Stimulated activated CD4-positive, alpha-beta T cell treated with anti-CD3 and anti-CD28 coated beads, Interleukin-2, amount 100 ng/mL, for 48 hours (primary cell): ENCODE data around the gene RAD50.

Experiments
- DNase-seq, 2 donors: peaks; one replicate each; pipeline ENCODE4 v3.0.0-alpha.2; 2020

RAD50 gene

DNA sequence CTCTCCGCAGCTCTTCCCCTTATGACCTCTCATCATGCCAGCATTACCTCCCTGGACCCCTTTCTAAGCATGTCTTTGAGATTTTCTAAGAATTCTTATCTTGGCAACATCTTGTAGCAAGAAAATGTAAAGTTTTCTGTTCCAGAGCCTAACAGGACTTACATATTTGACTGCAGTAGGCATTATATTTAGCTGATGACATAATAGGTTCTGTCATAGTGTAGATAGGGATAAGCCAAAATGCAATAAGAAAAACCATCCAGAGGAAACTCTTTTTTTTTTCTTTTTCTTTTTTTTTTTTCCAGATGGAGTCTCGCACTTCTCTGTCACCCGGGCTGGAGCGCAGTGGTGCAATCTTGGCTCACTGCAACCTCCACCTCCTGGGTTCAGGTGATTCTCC, 80.5 kb downstream of the RAD50 start:
- DNase-seq = no peak

DNA sequence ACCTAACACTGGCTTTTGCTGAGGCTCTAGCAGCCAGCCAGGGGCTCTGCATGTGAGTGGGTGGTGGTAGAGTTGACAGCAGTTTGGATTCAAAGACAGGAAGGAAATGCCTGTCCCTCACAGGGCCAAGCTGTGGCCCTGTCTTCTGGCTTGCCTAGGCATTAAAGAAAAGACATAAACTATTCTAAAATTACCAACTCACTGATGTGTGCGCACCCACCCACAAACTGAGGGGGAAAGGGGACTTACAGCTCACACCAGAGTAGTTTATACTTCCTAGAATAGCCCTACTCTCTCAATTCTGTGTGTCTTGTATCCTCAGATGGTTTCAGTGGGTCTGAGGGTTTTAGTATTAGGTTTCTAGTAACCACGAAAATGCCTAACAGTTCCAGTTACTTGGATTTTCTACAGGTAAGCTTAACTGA, 82.9 kb downstream of the RAD50 start:
- no peak for DNase-seq

DNA sequence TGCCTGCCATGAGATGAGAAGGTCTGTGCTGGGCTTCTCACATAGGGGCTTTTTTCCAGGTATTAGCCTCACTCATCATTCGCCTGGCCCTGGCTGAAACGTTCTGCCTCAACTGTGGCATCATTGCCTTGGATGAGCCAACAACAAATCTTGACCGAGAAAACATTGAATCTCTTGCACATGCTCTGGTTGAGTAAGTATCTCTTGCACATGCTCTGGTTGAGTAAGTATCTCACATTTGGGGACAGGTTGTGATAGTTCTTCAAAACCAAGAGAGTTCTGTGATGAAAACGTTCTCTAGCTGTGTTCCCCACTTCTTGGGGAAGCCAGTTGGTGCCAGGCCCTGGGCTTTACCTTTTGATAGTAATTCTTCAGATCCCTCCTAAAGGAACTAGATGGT, 83.8 kb downstream of the RAD50 start:
- no peak for DNase-seq

DNA sequence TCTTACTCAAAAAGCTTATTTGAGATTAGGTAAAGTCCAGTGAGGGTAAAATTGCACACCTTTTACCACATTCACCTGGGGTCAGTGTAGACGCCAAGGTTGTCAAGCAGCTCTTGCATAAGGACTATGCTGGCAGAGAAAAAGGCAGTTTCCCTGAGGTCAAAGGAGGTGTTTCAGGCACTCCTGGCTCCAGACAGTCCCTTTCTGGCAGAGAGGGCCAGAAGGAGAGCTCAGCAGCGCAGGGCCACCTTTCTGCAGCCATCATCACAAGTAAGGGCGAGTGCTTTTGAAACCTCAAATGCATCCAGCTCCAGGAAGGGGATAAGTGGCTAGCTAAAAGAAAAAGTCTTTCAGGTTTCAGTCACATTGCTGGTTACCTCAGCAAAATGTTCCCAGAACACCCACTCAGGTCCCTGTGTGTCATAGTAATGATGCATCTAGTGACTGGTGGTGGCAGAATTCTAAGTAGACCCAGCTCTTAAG, 84.5 kb downstream of the RAD50 start:
- DNase-seq = no peak

DNA sequence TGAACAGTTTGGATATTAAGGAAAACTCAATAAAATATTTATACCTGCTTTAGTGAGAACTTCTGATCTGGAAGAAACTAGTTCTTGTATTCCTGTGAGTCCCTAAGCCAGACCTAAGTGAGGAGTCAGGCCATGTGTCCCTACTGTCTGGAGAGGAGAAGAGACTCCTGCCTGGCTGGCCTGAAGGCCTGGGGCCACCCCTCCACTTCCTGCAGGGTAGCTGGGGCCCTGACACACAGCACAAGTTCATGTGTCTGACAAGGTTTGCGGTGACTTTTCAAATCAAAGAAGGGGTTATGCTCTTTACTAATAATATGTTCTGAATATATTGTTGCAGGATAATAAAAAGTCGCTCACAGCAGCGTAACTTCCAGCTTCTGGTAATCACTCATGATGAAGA, 85.1 kb downstream of the RAD50 start:
- no peak for DNase-seq

DNA sequence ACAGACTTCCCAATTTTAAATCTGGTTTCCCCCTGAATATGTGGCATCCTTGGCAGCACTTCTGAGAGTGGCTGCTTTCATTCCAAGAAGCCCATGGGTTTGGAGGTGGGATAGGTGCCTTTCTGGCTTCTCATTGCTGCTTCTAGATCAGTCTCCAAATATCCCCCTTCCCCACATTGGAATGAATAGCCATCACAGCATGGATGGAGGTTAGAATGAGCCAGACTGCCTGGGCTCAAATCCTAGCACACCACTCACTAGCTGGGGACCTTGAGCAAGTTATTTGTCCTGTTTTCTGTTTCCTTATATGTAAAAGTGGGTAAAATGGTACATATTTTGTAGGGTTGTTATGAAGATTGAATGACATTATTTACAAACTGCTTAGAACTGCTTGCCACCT, 87.4 kb downstream of the RAD50 start:
- DNase-seq = no peak

DNA sequence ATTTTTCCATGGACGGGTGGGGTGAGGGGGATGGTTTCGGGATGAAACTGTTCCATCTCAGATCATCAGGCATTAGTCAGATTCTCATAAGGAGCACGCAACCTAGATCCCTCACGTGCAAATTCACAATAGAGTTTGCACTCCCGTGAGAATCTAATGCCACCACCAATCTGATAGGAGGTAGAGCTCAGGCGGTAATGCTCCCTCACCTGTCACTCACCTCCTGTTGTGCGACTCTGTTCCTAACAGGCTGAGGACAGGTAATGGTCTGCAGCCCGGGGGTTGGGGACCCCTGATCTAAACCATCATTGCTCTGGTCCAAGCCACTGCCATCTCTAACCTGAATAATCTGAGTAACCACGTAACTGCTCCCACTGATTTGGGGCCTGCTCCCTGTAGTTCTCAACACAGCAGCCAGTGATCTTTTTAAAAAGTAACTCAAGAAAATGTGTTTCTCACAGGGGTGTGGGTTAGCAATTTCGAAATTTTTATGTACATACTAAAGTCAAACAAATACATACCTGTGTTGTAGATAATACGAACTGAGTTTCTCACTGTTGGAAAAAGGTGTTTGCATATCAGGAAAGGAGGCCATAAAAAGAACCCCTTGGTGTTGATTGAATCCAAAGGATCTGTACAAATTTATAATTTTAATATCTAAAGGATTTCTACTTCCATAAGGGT, 89.9 kb downstream of the RAD50 start:
- DNase-seq = no peak

DNA sequence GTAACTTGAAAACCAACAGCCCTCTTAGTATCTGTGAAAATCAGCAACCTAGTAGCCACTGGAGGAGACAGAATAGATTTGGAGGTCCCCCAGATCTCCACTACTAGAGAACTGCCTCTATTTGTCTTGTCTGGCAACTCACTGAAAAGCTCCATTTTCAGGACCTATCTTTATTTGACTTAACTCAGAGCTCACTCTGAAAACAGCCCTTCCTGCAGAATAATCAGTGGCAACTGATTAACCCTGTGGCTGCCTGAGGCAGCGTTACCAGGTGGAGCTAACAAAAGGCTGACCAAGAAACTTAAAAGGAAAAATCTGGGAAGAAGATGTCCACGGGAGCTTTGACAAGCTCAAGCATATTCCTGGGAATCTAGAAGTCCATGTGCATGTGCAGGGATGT, 90.7 kb downstream of the RAD50 start:
- DNase-seq = no peak

DNA sequence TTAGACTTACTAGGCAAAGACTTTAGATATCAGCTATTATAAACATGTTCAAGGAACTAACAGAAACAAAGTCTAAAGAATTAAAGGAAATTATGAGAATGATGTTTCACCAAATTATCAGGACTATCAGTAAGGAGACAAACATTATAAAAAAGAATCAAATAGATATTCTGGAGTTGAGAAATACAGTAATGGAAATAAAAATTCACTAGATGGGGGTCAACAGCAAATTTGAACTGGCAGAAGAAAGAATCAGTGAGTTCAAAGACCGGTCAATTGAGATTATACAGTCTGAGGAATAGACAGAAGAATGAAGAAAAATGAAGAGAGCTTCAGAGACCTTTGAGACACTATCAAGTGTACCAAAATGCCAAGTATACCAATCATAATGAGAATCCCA, 91.6 kb downstream of the RAD50 start:
- DNase-seq = no peak

DNA sequence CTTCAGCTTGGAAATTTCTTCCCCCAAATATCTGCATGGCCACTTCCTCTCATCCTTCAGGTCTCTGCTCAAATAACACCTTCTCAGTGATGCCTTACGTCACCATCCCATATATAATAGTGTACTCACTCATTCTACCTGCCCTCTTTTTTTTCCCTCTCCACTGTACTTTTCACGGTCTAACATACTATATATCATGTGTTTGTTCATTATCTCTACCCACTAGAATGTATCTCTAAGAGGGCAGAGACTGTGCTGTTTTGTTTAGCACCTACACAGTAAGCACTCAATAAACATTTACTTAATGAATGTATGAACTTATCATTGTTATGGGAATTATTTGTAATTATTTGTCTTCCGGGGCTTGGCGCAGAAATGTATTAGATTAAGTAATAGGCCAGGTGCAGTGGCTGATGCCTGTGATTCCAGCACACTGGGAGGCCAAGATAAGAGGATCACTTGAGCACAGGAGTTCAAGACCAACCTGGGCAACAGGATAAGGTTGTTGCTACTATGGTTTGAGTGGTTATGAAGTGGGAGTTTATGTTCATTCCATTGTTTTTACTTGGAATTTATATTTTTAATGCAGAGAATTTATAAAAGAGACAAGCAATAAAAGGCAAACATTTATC, 95.2 kb downstream of the RAD50 start:
- DNase-seq = no peak

DNA sequence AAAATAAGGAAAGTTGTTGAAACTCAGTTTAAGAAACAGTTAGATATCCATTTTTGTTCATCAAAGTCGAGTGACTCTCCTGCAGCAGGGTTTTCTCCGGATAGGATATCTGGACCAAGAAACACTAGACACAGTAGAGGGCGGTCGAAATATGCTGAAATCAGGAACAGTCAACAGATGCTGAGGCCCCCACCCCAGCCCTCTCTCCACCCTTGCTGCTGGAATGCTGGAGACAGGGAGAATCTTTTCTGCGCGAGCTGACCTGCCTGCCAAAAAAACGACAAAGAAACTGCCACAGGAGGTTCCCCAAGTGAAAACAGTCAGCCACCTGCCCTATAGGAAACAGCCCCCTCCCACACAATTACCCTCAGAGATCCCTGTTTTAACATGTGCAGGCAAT, 96.9 kb downstream of the RAD50 start:
- DNase-seq = no peak

DNA sequence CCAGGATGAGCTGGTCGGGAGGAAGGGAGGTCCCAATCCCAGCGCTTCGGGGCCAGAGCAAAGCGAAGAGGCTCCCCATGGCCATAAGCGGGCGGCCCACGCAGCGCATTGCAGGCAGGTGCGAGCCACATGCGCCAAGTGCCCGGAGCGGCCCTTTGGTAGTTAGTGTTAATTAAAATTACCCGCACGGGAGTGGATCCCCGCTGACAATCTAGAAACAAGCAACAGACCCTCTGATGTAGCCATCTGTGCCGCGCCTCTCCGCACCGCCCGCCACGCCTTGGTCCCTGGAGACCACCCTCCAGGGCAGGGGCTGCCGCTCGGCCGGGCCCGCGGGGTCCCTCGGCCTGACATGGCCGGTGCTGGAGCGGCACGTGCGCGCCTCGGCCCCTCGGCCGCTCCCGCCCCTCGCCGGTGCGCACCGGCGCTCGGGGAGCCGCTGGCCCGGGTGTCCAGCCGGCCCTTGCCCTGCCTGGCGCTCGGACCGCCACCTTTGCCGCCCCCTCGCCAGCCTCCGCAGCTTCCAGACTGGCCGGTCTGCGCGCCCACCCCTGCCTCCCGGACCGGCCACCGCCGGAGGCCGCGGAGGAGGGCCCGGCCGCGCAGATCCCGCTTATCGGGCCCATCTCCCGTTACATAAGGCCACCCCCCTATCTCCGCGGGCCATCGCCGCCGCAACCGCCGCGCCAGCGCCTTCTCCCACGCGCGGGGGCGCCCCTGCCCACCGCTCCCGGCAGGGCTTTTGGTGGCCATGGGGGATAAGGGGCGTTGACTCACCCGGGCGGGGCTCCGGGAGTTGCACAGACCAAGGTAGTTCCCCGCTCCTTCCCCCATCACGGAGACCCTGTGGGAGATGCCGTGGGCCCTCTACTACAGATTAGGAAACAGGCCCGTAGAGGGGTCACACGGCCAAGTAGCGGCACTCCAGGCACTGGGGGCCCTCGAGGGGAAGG, 99.3 kb downstream of the RAD50 start:
- DNase-seq = no peak

DNA sequence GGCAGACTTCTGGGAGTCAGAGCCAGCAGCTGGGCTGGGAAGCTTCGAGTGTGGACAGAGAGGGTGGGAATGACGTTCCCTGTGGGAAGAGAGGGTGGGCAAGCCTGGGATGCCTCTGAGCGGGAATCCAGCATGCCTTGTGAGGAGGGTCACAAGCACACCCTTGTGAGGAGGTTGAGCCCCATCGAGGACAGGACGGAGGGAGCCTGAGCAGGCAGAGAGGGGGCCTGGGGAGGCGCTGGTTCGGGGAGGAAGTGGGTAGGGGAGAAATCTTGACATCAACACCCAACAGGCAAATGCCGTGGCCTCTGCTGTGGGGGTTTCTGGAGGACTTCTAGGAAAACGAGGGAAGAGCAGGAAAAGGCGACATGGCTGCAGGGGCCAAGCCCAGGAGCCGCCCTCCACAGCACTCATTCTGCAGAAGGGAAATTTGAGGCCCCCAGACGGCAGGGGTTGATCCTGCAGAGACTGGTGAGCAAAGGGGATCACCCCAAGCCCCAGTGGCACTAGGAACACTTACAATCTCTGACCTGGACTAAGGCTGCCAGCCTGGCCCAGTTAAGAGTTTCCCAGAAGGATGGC, 100.1 kb downstream of the RAD50 start:
- no peak for DNase-seq

DNA sequence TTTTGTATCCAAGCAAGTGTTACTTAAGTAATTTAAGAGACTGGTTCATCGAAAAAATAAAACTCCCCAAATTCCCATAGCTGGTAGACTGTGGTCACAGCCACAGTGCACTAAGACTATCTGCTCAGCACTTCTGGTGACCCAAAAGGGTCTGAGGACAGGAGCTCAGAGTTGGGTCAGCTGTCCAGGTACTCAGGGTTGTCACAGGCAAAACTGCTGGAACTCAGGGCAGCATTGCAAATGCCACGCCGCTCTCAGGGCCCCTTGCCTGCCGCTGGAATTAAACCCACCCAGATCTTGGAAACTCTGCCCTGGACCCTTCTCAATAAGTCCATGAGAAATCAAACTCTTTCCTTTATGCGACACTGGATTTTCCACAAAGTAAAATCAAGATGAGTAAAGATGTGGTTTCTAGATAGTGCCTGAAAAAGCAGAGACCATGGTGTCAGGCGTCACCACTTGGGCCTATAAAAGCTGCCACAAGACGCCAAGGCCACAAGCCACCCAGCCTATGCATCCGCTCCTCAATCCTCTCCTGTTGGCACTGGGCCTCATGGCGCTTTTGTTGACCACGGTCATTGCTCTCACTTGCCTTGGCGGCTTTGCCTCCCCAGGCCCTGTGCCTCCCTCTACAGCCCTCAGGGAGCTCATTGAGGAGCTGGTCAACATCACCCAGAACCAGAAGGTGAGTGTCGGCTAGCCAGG, 101.1 kb downstream of the RAD50 start, which contains the start of gene IL13:
IL13 (plus strand) TSS at position 498 of the 705 bp plus-strand sequence; CDS start at position 512, 14 bp downstream.
- no peak for DNase-seq

DNA sequence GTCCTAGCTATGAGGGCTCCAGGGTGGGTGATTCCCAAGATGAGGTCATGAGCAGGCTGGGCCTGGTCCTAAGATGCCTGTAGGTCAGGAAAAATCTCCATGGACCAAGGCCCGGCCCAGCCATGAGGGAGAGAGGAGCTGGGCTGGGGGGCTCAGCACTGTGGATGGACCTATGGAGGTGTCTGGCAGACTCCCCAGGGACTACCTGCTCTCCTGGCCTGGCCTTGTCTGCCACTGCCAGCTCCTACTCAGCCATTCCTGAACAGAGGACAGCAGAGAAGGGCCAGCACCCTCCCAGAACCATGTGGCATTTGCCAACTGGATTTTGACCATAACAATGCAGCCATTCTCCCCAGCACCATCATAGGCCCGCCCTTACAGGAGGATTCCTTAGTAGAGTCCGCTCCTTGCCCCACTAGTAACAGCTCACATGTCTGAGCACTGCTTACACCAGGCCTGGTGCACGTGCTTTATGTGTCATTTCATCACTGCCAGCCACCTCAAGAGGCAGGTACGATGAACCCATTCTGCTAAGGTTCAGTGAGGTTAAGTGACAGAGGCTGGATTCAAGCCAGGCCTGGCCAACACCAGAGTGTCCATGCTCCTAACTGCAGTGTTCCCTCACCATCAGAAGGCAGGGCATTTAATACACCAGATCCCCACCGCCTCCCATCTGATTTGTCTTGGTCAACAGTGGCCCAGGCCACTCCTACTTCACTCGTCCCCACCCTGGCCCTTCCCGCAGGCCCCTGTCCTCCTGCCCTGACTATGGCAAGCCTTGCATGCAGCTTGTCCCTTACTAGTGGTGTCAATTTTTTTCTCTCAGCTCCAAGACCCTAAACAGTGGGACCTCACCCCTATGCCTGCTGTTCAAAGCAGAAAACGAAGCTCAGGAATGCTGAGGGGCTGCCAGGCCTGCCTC, 101.9 kb downstream of the RAD50 start:
- DNase-seq = no peak

DNA sequence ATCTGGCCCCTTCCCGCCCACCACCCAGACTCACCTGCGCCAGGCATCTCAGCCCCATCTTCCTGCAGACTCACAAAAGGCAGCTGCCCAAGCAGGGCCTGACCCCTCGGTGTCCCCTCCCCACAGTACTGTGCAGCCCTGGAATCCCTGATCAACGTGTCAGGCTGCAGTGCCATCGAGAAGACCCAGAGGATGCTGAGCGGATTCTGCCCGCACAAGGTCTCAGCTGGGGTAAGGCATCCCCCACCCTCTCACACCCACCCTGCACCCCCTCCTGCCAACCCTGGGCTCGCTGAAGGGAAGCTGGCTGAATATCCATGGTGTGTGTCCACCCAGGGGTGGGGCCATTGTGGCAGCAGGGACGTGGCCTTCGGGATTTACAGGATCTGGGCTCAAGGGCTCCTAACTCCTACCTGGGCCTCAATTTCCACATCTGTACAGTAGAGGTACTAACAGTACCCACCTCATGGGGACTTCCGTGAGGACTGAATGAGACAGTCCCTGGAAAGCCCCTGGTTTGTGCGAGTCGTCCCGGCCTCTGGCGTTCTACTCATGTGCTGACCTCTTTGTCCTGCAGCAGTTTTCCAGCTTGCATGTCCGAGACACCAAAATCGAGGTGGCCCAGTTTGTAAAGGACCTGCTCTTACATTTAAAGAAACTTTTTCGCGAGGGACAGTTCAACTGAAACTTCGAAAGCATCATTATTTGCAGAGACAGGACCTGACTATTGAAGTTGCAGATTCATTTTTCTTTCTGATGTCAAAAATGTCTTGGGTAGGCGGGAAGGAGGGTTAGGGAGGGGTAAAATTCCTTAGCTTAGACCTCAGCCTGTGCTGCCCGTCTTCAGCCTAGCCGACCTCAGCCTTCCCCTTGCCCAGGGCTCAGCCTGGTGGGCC, 103.1 kb downstream of the RAD50 start:
- DNase-seq = no peak

DNA sequence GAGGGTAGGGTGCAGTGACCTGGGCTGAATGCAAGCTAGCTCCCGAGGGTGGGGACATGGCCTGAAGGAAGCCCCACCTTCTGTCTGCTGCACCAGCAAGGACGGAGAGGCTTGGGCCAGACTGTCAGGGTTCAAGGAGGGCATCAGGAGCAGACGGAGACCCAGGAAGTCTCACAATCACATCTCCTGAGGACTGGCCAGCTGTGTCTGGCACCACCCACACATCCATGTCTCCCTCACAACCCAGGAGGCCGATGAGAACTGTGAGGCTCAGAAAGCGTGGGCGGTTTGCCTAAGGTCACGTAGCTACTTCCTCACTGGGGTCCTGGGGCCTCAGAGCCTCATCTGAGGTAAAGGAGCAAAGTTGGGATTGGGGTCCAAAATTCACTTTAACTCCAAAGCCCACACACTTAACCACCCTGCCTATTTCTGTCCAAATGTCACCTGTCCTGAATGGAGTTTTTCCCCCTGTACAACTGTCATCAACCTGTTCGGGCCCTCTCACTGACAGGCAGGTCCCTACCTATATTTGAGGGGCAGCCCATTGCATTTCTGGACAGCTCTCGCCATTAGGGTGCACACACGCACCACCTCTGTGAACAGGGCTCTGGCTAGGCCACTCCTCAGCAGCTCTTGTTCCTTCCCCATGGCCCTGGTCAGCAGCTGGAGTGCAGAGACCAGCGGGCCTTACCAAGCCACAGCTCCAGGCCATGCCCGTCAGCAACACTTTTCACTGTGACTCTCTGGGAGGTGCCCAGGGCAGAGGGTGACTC, 104.6 kb downstream of the RAD50 start:
- no peak for DNase-seq

DNA sequence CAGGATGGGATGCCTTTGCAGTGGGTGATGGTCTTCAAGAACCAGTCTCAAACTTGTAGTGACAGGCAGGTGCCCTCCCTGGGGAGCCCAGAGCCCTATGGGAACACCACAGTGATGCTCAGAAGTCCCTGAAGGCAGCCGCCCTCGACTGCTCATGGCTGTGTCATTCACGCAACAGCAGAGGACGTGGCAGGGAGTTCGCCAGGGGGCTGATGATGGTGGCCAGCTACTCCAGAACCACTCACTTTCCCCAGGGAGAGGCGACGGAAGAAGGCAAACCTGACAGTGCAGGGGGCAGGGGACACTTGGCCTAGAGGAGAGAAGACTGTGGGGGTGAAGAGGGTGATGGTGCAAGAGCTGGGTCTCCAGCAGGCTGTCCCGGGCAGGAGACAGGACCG, 105.2 kb downstream of the RAD50 start:
- no peak for DNase-seq
